DOHH2 (cell line): Measurements from ENCODE around the gene LRRC43.

Source experiments
- CTCF ChIP-seq: fragments of 200-600 bp; sonication (generic); IDR thresholded peaks from one replicate; pipeline ENCODE4 v1.5.1; 2014; ENCODE audit warnings: antibody characterized with exemption, mild to moderate bottlenecking, low read depth, low read length; ENCODE audit not compliant: poor library complexity, severe bottlenecking
- EZH2phosphoT487 ChIP-seq: fragments of 200-600 bp; sonication (generic); IDR thresholded peaks from 2 replicates; pipeline ENCODE4 v1.6.1; 2017; ENCODE audit warnings: borderline replicate concordance, mild to moderate bottlenecking, antibody characterized with exemption, low read length, moderate library complexity, mixed read lengths

DNA sequence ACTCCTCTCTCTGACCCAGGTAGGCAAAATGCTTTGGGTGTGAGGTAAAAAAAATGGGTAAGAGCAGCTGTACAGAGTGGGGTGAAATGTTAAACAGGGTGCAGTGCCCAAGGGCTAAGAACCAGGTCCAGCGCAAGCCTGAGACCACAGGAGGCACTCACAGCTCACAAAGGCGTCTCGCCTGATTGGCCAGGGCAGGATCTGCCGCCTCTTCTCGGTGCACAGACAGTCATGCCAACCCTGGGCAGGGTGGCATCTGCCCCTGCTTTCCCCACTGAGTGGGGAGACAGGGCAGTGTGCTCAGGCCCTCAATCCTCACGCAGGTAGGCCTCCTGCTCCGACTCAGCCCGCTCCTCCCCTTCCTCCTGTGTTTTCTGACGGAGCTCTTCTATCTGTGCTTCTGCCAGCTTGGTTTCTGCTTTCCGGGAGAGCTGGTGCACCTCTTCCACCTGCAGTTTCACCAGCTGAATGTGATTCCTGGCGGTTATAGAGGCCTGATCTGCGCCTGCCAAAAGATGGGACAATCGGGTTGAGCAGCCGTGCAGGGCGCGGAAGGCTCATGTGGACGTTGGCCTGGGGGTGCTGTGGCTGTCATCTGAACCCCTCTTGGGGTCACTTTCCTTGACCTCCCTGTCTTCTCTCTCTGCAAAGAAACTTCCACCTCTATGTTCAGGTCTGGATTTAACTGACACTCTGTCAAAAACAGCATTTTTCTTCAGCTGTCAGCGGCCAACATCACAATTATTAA, 25.3 kb downstream of the LRRC43 start:
- TF ChIP-seq CTCF: no peak
- TF ChIP-seq EZH2phosphoT487: no peak
